Fibroblast of skin of abdomen (primary cell): ENCODE measurements around the gene RUBCNL.

Experiments
- DNase-seq: peaks from one replicate; pipeline ENCODE4 v3.0.0-alpha.2; 2013

The RUBCNL gene

GRCh38 chr13:46303742-46304385 is 83.2 kb downstream of the RUBCNL start:
- DNase-seq = peak; percentile 18

GRCh38 chr13:46297361-46297811 is 89.7 kb downstream of the RUBCNL start:
- DNase-seq = peak; percentile 55

- DNase-seq = peak; percentile 99
These were observed 90.1 kb downstream of the RUBCNL start for GRCh38 chr13:46296921-46297320.

GRCh38 chr13:46296115-46296822 is 90.8 kb downstream of the RUBCNL start:
- DNase-seq = peak; percentile 98

- DNase-seq = peak; percentile 75
These were observed 91.4 kb downstream of the RUBCNL start for GRCh38 chr13:46295491-46296114.

GRCh38 chr13:46293436-46293835 is 93.6 kb downstream of the RUBCNL start:
- DNase-seq = no peak
